Stimulated activated CD8-positive, alpha-beta memory T cell treated with anti-CD3 and anti-CD28 coated beads, Interleukin-15, amount 100 ng/mL, for 48 hours (primary cell): ENCODE results near the gene TMEM39A.

Experiments
- DNase-seq, 2 donors: peaks; one replicate each; pipeline ENCODE4 v3.0.0-alpha.2; 2020; ENCODE audit warnings: low read depth in 2 of 2

The TMEM39A gene

DNA sequence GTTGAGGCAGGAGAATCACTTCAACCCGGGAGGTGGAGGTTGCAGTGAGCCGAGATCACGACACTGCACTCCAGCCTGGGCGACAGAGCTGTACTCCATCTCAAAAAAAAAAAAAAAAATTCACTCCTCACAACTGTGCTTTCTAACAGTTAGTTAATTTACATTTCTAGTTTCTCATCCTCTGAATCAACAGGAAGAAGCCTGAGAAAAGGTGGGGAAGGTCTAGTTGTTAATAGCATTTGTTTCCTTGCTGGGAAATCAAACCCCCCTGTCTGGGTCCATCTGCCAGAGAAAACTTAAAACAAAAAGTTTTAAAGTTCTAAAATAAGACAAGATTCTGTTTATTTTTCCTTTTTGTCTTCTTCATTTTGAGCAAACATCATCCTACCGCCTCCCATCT lies 62.3 kb downstream of the TMEM39A start:
- DNase-seq: no peak

DNA sequence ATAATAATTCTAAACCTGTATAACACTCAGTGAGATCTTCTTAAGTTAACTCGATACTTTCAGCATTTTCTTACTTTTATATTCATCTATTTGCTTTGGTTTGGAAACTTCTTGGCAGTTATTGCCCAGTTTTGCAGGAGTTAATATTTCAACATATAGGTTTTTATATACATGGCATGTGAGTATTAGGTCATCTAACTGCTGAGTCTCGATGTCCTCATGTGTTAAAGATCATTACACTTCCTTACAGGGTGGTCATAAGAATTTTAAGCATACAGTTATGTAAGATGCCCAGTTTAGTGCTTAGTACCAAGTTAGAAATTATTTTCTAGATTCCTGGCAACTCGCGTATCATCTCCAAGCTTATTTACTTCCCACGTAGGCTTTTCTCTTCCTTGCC lies 62.9 kb downstream of the TMEM39A start:
- no peak for DNase-seq

DNA sequence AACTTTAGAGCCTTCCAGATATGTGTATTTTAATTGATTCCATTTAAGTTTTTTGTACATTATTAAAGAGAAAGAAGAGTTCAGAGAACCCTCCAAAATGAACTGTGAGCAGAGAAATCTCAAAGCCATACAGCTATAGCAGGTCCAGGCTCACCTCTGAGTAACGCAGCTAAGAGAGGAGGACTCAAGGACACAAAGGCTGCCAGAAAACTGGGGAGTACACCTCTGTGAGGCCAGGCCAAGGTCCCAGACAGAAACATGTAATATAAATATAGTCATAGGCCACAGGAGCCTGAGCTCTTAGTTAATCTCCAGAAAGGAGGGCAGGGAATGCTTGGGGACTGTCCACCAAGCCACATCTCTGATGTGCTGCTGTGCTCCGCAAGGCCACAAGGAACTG lies 66.5 kb downstream of the TMEM39A start:
- no peak for DNase-seq

DNA sequence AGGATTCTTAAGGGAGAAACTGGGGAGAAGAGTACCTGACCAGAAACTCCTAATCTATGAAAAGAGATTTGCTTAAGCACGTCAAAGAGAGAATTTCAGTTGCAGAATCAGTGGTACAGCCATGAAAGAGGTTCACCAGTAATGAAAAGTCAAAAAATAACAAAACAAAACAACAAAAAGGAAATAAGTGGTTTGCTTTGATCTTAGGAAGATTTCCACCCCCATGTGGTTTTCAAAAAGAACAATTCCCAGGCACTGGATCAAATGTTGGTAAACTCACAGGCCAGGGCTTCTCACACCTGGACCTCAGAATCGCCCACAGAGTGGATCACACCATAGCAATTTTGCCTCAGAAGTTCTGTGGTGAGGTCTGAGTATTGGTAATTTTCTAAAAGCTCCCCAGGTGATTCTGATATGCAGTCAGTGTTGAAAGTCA lies 67.5 kb downstream of the TMEM39A start:
- DNase-seq: no peak

DNA sequence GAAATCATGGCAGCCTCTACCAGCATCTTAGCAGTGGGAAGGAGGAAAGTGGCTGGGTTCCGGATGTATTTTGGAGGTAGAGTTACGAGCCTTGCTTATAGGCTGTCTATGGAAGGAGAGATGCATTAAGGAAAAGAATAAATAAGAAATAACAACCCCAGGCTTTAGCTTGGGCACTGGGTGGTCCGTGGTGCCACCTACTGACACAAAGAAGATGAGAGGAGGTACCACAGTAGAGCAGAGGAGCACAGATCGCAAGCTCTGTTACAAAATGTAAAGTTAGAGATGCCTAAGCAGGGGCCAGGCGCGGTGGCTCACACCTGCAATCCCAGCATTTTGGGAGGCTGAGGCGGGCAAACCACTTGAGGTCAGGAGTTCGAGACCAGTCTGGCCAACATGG lies 74.8 kb downstream of the TMEM39A start:
- DNase-seq: no peak

DNA sequence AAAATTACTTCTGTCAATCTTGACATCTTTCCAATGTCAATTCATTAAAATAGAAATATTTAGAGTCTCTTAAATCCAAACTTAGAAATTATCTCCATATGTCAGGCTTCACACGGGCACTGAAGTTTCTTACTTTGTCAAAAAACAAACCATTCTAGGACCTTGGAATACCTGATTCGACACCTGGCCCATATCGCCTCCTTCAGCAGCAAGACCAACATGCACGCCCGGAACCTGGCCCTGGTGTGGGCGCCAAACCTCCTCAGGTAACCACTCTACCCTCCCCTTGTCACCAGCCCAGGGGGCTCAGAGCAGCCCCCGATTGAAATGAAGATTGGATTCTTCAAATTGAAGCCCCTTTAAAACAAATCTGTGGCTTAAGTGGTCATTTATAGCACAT lies 81.3 kb downstream of the TMEM39A start:
- no peak for DNase-seq

DNA sequence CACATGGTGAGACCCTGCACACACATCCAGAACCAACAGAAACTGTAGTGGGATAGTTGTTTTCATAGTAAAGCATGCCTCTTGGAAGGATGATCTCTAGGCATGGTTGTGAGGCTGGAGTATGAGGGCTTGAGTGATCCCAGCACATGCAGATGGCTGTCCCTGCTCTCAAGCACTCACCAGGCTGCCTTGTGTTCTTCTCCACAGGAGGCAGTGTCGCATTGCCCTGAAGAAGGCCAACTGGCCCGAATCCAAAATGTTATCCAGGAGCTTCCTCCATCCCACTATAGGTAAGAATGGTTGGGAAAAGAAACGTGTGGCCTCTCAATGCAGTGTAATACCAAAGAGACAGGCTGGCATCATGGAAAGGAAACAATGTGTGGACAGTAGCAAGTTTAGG lies 82.7 kb downstream of the TMEM39A start:
- DNase-seq: no peak
